GM12892 (cell line): ENCODE results near the gene MRAP.
A peak's percentile ranks its signal among the peaks of the same experiment; 100 is the strongest.

Experiments
- DNase-seq: peaks from one replicate; pipeline ENCODE4 v3.0.0; 2011; ENCODE audit not compliant: insufficient read length
- FAIRE-seq: peaks from 2 replicates; lab custom pipeline; 2011; peaks lifted over from hg19 to GRCh38; lab: Jason Lieb, UNC
- POLR2A ChIP-seq: IDR thresholded peaks from 2 replicates; pipeline ENCODE4 v1.6.1; 2011; ENCODE audit warnings: low read depth, low read length, control low read depth
- POLR2AphosphoS5 ChIP-seq: IDR thresholded peaks from 2 replicates; pipeline ENCODE4 v1.6.1; 2011; ENCODE audit warnings: low read depth, low read length, control low read depth
- TAF1 ChIP-seq: IDR thresholded peaks from 2 replicates; pipeline ENCODE4 v1.6.1; 2011; ENCODE audit warnings: low read depth, mild to moderate bottlenecking, control low read depth, low read length, borderline replicate concordance

MRAP gene

DNA sequence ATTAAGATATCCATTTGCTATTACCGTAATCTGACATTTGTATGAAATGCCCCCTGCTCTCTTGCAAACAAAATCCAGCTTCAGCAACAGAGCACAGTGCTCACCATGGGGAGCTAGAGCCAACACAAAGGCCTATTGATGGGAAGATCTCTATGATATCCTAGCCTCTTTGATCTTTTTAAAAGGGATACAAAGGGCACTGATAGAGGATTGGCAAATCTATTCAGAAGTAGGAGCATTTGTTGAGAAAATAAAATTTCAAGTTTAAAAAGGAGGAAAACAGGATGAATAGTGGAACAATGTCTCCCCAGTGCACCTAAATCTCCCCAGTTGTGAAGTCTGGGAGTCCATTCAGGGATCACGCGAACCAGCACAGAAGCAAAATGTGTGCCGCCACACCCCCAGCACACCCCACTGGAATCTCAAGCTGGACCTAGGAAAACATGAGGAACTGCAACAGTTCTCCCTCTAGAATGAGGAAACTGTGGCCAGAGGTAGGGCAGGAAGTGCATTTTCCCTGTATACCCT, 32.2 kb downstream of the MRAP start:
- no peak for DNase-seq
- FAIRE-seq, result no peak
- TF ChIP-seq POLR2A (no peak), POLR2AphosphoS5 (no peak), TAF1 (no peak)

DNA sequence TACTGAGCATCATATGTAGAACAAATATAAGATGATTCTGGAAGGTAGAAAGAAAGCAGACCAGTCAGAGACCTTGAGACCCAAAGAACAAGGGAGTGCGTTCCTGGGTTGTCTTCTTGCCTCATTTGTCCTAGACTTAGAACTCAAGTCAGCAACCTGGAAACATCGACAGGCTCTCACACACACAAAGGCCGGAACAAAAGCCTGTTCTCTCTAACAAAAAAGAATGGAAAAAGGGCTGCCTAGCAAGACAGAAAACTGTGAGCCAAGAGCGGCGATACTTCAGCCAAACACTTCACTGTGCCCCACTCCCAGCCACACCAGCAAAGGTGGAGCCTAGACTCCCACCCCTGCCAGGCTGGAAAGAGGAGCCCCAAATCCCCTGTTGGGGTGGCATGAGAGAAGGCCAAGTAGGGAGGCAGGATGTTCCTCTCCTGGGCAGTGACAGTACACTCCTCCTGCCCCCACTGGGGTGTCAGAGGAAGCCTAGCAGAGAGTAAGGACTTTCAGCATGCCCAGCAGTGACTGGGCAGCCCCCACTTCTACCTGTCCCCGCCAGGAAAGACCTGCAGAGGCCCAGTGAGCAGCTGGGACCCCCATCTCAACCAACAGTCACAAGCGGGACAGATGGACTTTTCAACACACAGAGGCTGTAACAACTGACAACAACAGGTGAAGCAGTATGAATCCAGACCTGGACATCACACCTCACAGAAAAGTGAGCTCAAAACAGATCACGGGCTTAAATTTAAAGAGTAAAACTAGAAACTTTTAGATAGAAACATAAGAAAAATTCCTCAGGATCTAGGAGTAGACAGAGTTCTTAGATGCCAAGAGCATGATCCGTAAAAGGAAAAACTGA, 33.0 kb downstream of the MRAP start:
- no peak for FAIRE-seq

DNA sequence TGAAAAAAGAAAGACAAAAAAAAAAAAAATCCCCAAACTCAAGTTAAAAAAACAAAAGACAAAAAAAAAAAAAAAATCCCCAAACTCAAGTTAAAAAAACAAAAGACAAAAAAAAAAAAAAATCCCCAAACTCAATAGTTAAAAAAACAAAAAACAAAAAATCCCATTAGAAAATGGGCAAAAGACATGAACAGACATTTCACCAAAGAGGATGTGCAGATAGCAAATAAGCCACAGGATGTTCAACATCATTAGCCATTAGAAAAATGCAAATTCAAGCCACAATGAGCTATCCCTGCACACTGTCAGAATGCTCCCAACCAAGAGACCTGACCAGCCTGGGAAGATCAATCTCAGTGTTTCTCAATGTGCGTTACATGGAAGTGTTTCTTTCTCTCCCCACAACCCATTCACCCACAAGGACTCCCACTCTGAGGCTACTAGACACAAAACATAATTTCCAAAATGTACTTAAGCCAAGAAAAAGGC, 33.9 kb downstream of the MRAP start:
- FAIRE-seq, result peak; percentile 54
- no peak for DNase-seq
- TF ChIP-seq POLR2A (no peak), POLR2AphosphoS5 (no peak), TAF1 (no peak)

More for the DNA sequence above, 33.0 kb downstream of the MRAP start:
- DNase-seq, result no peak
- no peak for TF ChIP-seq POLR2AphosphoS5
- no peak for TF ChIP-seq POLR2A
- no peak for TF ChIP-seq TAF1

DNA sequence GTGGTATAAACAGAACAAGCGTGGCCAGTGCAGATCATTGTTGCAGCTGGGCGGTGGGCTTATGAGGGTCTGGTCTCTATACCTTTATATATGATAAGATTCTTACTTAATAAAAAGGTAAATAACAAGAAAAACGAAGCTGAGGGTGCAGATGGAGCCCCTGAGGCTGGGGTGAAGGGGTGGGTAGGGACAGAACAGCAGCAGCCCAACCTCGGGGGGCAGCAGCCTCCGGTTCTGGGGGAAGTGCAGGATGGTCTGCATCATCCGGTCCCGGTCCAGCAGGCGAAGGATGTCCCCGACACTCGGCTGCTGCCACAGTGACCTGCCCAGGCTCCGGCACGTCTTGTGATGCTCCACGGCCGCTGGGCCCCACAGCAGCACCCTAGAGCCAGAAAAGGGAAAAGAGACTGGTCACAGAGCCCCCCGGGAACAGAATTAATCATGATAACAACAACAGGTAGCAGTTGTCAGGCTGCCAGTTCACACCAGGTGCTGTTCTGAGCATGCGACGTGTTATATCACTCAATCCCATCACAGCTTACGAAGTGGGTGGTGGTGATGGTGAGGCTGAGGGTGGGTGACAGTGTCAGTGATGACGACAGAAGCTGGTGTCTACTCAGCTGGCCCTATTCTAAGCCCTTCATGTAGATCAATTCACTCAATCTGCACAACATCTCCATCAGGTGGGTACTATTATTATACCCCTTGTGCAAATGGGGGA, 35.5 kb downstream of the MRAP start:
- DNase-seq (no peak), FAIRE-seq (no peak)
- no peak for TF ChIP-seq POLR2A

DNA sequence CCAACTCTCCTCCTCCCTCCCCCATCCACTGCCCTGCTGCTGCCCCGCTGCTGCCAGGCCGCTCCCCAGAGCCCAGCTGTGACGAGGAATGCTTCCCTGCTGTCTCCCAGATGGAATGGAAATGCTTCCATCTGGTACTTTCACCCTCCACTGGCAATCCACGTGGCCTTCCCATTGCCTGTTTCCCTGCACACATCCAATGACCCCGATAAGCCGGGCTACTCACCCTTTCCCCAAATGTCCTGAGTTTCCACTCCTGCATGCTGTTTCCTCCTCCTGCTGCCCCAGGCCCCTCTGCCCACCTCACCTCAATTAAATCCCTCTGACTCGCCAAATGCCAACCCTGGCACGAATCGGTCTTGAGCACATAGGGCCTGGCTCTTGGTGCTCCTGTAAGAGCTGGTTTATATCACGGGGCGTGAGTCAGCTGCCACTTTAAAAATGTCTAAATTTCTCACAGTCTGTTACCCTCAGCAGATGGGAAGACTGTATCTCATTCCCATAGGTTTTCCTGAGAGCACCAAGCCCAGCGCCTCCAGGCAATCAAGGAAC, 36.4 kb downstream of the MRAP start:
- TF ChIP-seq POLR2AphosphoS5 (no peak), POLR2A (no peak), TAF1 (no peak)
- no peak for DNase-seq
- no peak for FAIRE-seq

DNA sequence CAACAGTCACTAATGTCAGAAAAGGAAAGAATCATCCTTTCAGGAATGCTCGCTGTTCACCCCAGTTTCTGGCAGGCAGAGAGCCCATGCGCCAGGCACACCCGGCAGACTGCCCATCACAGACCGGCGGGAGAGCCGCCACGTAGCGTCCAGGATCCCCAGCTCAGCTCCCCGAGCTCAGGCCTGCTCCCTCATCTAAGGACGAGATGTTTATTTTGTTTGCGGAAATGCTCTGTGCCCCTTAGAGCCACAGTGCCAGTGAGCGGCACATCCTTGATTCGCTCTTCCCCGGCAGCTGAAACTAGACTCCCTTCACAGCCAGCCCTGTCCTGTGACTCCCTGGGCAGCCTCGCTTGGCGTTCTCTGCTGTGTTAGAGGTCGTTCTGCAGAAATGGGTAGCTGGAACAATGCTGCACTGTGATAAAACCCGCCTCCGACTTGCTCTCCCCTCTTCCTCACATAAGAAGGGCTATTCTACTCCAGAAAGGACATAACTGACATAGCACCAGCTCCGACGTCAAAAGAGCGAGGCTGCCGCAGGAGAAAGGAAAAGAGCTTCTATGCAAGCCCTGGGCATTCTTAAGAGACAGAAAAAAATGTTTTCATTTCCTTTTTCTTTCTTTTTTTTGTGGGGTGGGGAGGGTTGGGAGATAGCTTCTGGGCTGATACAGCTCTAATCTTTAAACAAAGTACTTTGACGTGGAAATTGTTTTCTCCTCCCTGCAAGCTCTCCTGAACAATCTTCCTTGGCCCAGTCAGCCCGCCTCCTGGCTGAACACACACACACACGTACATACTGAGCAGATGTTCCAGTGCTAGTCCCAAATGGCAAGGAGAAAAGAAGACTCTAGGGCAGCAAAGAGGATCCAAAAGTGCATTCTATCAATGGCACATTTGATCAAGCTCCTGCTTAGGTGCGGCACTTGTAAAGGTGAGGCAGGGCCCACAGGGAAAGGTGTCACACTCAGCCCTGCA, 37.2 kb downstream of the MRAP start:
- TF ChIP-seq POLR2AphosphoS5, result no peak
- no peak for TF ChIP-seq TAF1
- TF ChIP-seq POLR2A, result no peak
- FAIRE-seq (no peak), DNase-seq (no peak)

DNA sequence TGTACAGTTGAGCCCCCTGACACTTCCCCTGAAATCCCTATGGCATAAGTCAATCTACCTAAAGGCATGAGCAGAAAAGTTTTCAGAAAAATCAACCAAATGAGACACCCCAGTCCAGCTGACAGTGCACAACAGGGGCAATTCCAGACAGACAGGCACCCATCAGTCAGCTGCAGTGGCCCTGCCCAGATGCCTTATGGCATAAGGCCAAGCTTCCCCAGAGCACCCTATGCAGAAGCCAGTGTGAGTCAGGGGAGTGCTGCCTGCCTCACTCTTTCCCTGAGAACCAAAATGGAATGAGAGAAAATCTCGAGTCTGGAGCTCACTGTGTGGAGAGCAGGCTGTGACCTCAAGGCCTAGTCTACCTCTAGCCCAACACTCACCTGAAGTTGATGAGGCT, 38.1 kb downstream of the MRAP start:
- TF ChIP-seq POLR2A (no peak), POLR2AphosphoS5 (no peak), TAF1 (no peak)
- no peak for DNase-seq
- FAIRE-seq, result no peak

DNA sequence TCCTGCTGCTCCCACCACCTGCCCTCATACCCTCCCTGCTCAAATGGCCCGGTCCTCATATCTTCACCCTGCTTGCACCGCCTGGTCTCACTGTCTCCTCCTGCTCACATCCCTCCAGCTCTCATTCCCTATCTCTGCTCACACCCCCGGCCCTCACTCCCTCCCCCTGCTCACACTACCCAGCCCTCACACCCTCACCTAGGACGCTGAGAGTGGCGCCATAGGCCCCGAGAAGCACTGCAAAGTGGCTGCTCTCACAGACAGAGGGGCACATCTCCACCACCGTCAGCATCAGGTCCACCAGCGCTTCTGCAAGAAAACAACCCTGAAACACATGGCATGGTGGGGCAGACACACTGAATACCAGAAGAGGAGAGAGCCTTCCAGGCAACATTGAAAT, 38.6 kb downstream of the MRAP start:
- no peak for TF ChIP-seq POLR2AphosphoS5
- TF ChIP-seq POLR2A, result no peak
- no peak for TF ChIP-seq TAF1
- FAIRE-seq (no peak), DNase-seq (no peak)

DNA sequence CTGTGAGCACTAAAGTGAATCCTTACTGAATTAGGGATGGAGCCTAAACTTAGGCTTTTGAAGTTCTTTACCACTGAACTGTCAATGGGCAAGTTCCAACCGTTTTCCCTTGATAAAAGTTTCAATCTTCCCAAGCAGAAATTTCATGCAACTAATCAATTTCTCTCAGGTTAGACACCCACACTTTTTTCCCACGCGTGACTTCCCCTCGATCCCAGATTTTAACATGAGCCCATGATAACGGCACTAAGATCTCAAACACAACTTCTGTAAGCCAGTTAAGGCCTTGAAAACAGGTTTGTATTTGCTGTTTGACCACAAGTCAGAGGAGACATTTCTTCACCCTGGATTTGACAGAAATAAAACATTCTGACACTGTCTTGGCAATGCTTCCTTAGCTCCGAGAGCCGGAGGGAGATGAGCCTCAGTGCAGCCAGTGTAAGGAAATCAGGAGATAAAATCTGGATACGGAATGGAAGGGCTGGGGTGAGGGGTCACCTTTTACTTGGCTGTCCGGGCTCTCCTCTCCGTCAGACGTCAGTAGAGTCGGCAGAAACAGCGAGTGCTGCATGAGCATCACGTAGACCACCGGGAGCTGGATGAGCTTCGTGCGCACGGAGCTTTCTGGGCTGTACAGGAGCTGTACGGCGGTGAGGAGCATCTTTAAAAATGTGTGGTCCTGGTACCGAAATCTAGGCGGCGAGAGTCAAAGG, 39.7 kb downstream of the MRAP start:
- FAIRE-seq (peak; percentile 5), DNase-seq (no peak)
- no peak for TF ChIP-seq POLR2A
- no peak for TF ChIP-seq TAF1
- TF ChIP-seq POLR2AphosphoS5, result no peak
